Retina (tissue), 1 donor: ENCODE data around the gene MEAF6.

Experiments used
- DNase-seq: peaks from one replicate; pipeline ENCODE4 v3.0.0-alpha.2; 2016

The MEAF6 gene

GRCh38 chr1:37471345-37472231 is 43.0 kb downstream of the MEAF6 start:
- peak; percentile 56 for DNase-seq

- DNase-seq: no peak
These were observed 45.2 kb downstream of the MEAF6 start for GRCh38 chr1:37469386-37469785.

GRCh38 chr1:37468037-37468436 is 46.5 kb downstream of the MEAF6 start:
- DNase-seq: no peak

- DNase-seq: no peak
These were observed 48.7 kb downstream of the MEAF6 start for GRCh38 chr1:37465593-37466517.

- DNase-seq: no peak
These were observed 50.1 kb downstream of the MEAF6 start for GRCh38 chr1:37464443-37464842.

- no peak for DNase-seq
These were observed 52.7 kb downstream of the MEAF6 start for GRCh38 chr1:37461698-37462436.

- no peak for DNase-seq
These were observed 56.0 kb downstream of the MEAF6 start for GRCh38 chr1:37458551-37458950.

- DNase-seq: no peak
These were observed 58.0 kb downstream of the MEAF6 start for GRCh38 chr1:37456614-37457013.

- DNase-seq: no peak
These were observed 59.0 kb downstream of the MEAF6 start for GRCh38 chr1:37455516-37455915.

- no peak for DNase-seq
These were observed 60.9 kb downstream of the MEAF6 start for GRCh38 chr1:37453647-37454046.

- DNase-seq: no peak
These were observed 62.1 kb downstream of the MEAF6 start for GRCh38 chr1:37452416-37452815.

- no peak for DNase-seq
These were observed 64.6 kb downstream of the MEAF6 start for GRCh38 chr1:37449936-37450335.

- DNase-seq: no peak
These were observed 65.7 kb downstream of the MEAF6 start for GRCh38 chr1:37448691-37449417.

GRCh38 chr1:37448185-37448584 is 66.4 kb downstream of the MEAF6 start:
- DNase-seq: no peak

GRCh38 chr1:37446874-37447273 is 67.7 kb downstream of the MEAF6 start:
- DNase-seq: no peak

GRCh38 chr1:37442644-37443043 is 71.9 kb downstream of the MEAF6 start:
- no peak for DNase-seq
